IgD-negative memory B cell (primary cell): ENCODE measurements around the gene TM7SF2. TPM values are rescaled to one million over a fixed set of nuclear protein-coding genes. Genes with fewer than 3 reads are reported as not detected.

ENCODE experiments used
- H3K27ac Mint-ChIP-seq, 3 donors: one replicate each; pipeline ENCODE4 v1.8.0; 2020 to 2022; ENCODE audit warnings: mild to moderate bottlenecking in 3 of 3, mixed read lengths in 3 of 3, moderate library complexity in 1 of 3
- H3K27me3 Mint-ChIP-seq: one replicate; pipeline ENCODE4 v1.8.0; 2021; ENCODE audit warnings: mixed read lengths
- H3K36me3 Mint-ChIP-seq: one replicate; pipeline ENCODE4 v1.8.0; 2020; ENCODE audit warnings: mild to moderate bottlenecking, mixed read lengths
- H3K4me1 Mint-ChIP-seq, 3 donors: one replicate each; pipeline ENCODE4 v1.8.0; 2020 to 2022; ENCODE audit warnings: mixed read lengths in 3 of 3, mild to moderate bottlenecking in 1 of 3
- H3K4me3 Mint-ChIP-seq, 4 donors: one replicate each; pipeline ENCODE4 v1.8.0; 2020 to 2022; ENCODE audit warnings: mild to moderate bottlenecking in 4 of 4, mixed read lengths in 4 of 4, moderate library complexity in 3 of 4
- H3K9me3 Mint-ChIP-seq, 3 donors: one replicate each; pipeline ENCODE4 v1.8.0; 2020 to 2021; ENCODE audit warnings: mixed read lengths in 3 of 3, mild to moderate bottlenecking in 1 of 3
- polyA plus RNA-seq: library from polyadenylated mRNA; unstranded; fragments of 300-500 nt; fragmentation: Illumina TruSeq; gene quantifications from one replicate; pipeline ENCODE4 v1.2.3, GENCODE V29; 2021

TM7SF2 gene
- polyA plus RNA-seq, 1 donor from 2014 or later, result 18.2 TPM

- Mint-ChIP-seq H3K27me3 (no peaks in the 10 kb centered on the region), H3K4me3 (no peak overlapping the region), H3K36me3 (no peaks in the 10 kb centered on the region), H3K9me3 (no peaks in the 10 kb centered on the region), H3K27ac (no peak overlapping the region), H3K4me1 (peaks cover 9 to 13% (median 12%) of the 10 kb centered on the region in 3 donors)
Measured at GRCh38 chr11:65160643-65161042, 49.0 kb downstream of the TM7SF2 start.

GRCh38 chr11:65163684-65164083 lies 52.0 kb downstream of the TM7SF2 start:
- Mint-ChIP-seq H3K4me3 (no peak overlapping the region), H3K36me3 (no peaks in the 10 kb centered on the region), H3K27me3 (no peaks in the 10 kb centered on the region), H3K9me3 (no peaks in the 10 kb centered on the region), H3K4me1 (peaks cover 9 to 13% (median 12%) of the 10 kb centered on the region in 3 donors), H3K27ac (no peak overlapping the region)

Other genes starting within 250 kb of the TM7SF2 start
- gene EHD1, start 233.3 kb upstream of the TM7SF2 start, polyA plus RNA-seq, result 210 TPM
- gene ATG2A, start 194.7 kb upstream of the TM7SF2 start, polyA plus RNA-seq, result 3.9 TPM
- 11.4 TPM for gene PPP2R5B, start 187.2 kb upstream of the TM7SF2 start, polyA plus RNA-seq
- gene GPHA2, start 176.0 kb upstream of the TM7SF2 start, polyA plus RNA-seq, result not detected
- gene MAJIN, start 139.8 kb upstream of the TM7SF2 start, polyA plus RNA-seq, result 0.39 TPM
- gene BATF2, start 114.9 kb upstream of the TM7SF2 start, polyA plus RNA-seq, result 0.29 TPM
- 100 TPM for gene ARL2, start 97.7 kb upstream of the TM7SF2 start, polyA plus RNA-seq
- gene SNX15, start 84.4 kb upstream of the TM7SF2 start, polyA plus RNA-seq, result 24.4 TPM
- gene SAC3D1, start 70.7 kb upstream of the TM7SF2 start, polyA plus RNA-seq, result 7.2 TPM
- gene NAALADL1, start 53.3 kb upstream of the TM7SF2 start, polyA plus RNA-seq, result 21.5 TPM
- 2.0 TPM for gene CDCA5, start 27.8 kb upstream of the TM7SF2 start, polyA plus RNA-seq
- gene ZFPL1, start 27.6 kb upstream of the TM7SF2 start, polyA plus RNA-seq, result 36.4 TPM
- 88.2 TPM for gene VPS51, start 15.7 kb upstream of the TM7SF2 start, polyA plus RNA-seq
- 20.2 TPM for gene ZNHIT2, start 5.8 kb downstream of the TM7SF2 start, polyA plus RNA-seq
- gene FAU, start 10.3 kb downstream of the TM7SF2 start, polyA plus RNA-seq, result 1,422 TPM
- gene MRPL49, start 10.4 kb downstream of the TM7SF2 start, polyA plus RNA-seq, result 95.5 TPM
- gene SYVN1, start 22.6 kb downstream of the TM7SF2 start, polyA plus RNA-seq, result 61.2 TPM
- gene SPDYC, start 58.4 kb downstream of the TM7SF2 start, polyA plus RNA-seq, result not detected
- 113 TPM for gene CAPN1, start 70.1 kb downstream of the TM7SF2 start, polyA plus RNA-seq
- gene POLA2, start 150.1 kb downstream of the TM7SF2 start, polyA plus RNA-seq, result 13.0 TPM
- gene CDC42EP2, start 203.0 kb downstream of the TM7SF2 start, polyA plus RNA-seq, result not detected
- 77.7 TPM for gene DPF2, start 222.0 kb downstream of the TM7SF2 start, polyA plus RNA-seq
- 2.3 TPM for gene TIGD3, start 242.9 kb downstream of the TM7SF2 start, polyA plus RNA-seq